SK-N-SH treated with all-trans-retinoic acid at 6 μM for 48 hours (cell line): ENCODE data around the gene C1orf105.
"Not testable (repeated sequence)": the region's sequence is repeated elsewhere in the genome, so short reads cannot be mapped to it uniquely, and the experiment has no call there.

Source experiments
- ARNTL ChIP-seq: fragments of 450-650 bp; formaldehyde crosslinking; IDR thresholded peaks from 2 replicates; pipeline ENCODE4 v1.5.0; 2020; ENCODE audit warnings: low read depth, mild to moderate bottlenecking, moderate library complexity, borderline replicate concordance
- CSDC2 ChIP-seq: fragments of 250-450 bp; sonication (Bioruptor Pico); IDR thresholded peaks from 2 replicates; pipeline ENCODE4 v1.5.0; 2020; ENCODE audit warnings: mild to moderate bottlenecking, moderate library complexity
- ISL1 ChIP-seq: fragments of 250-450 bp; sonication (Bioruptor Pico); IDR thresholded peaks from 2 replicates; pipeline ENCODE4 v2.1.2; 2022; ENCODE audit warnings: mild to moderate bottlenecking, moderate library complexity
- SNAI2 ChIP-seq: fragments of 250-450 bp; sonication (Bioruptor Pico); IDR thresholded peaks from 2 replicates; pipeline ENCODE4 v1.5.0; 2020; ENCODE audit warnings: mild to moderate bottlenecking, moderate library complexity
- ZFP3 ChIP-seq: fragments of 250-450 bp; sonication (Bioruptor Pico); IDR thresholded peaks from 2 replicates; pipeline ENCODE4 v1.5.0; 2020; ENCODE audit warnings: mild to moderate bottlenecking, moderate library complexity
- ZFP30 ChIP-seq: fragments of 450-650 bp; formaldehyde crosslinking; IDR thresholded peaks from 2 replicates; pipeline ENCODE4 v1.5.0; 2022; ENCODE audit warnings: mild to moderate bottlenecking, moderate library complexity
- ZNF70 ChIP-seq: fragments of 450-650 bp; formaldehyde crosslinking; IDR thresholded peaks from 2 replicates; pipeline ENCODE4 v1.5.0; 2020; ENCODE audit warnings: mild to moderate bottlenecking, moderate library complexity
- ZNF8 ChIP-seq: fragments of 450-650 bp; formaldehyde crosslinking; IDR thresholded peaks from 2 replicates; pipeline ENCODE4 v1.5.0; 2020; ENCODE audit warnings: mild to moderate bottlenecking, moderate library complexity
- TF ChIP-seq, protein P1 (sequence below): fragments of 250-450 bp; sonication (Bioruptor Pico); IDR thresholded peaks from 2 replicates; pipeline ENCODE4 v1.5.0; 2020; ENCODE audit warnings: mild to moderate bottlenecking, moderate library complexity

DNA sequence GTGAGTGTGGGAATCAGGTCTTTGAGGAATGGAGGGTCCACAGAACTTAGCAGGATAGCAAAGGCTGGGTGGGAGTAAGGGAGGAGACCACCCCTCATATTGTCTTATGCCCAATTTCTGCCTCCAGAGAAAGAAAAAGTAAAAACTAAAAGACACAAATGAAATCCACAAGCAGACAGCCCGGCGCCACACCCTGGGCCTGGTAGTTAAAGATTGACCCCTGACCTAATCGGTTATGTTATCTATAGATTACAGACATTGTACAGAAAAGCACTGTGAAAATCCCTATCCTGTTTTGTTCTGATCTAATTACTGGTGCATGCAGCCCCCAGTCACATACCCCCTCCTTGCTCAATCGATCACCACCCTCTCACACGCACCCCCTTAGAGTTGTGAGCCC lies 75.6 kb downstream of the C1orf105 start:
- TF ChIP-seq CSDC2 (CRISPR knock-in tag); ZNF8; ZNF70; ISL1 (CRISPR knock-in tag); ZFP30 (CRISPR knock-in tag); ARNTL (CRISPR knock-in tag); ZFP3 (CRISPR knock-in tag); SNAI2 (CRISPR knock-in tag): not testable (repeated sequence)
- TF ChIP-seq, protein P1, sequence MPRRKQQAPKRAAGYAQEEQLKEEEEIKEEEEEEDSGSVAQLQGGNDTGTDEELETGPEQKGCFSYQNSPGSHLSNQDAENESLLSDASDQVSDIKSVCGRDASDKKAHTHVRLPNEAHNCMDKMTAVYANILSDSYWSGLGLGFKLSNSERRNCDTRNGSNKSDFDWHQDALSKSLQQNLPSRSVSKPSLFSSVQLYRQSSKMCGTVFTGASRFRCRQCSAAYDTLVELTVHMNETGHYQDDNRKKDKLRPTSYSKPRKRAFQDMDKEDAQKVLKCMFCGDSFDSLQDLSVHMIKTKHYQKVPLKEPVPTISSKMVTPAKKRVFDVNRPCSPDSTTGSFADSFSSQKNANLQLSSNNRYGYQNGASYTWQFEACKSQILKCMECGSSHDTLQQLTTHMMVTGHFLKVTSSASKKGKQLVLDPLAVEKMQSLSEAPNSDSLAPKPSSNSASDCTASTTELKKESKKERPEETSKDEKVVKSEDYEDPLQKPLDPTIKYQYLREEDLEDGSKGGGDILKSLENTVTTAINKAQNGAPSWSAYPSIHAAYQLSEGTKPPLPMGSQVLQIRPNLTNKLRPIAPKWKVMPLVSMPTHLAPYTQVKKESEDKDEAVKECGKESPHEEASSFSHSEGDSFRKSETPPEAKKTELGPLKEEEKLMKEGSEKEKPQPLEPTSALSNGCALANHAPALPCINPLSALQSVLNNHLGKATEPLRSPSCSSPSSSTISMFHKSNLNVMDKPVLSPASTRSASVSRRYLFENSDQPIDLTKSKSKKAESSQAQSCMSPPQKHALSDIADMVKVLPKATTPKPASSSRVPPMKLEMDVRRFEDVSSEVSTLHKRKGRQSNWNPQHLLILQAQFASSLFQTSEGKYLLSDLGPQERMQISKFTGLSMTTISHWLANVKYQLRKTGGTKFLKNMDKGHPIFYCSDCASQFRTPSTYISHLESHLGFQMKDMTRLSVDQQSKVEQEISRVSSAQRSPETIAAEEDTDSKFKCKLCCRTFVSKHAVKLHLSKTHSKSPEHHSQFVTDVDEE (CRISPR knock-in tag): not testable (repeated sequence)
